ENCODE measurements around the gene PPP1R2.

Gene PPP1R2

DNA sequence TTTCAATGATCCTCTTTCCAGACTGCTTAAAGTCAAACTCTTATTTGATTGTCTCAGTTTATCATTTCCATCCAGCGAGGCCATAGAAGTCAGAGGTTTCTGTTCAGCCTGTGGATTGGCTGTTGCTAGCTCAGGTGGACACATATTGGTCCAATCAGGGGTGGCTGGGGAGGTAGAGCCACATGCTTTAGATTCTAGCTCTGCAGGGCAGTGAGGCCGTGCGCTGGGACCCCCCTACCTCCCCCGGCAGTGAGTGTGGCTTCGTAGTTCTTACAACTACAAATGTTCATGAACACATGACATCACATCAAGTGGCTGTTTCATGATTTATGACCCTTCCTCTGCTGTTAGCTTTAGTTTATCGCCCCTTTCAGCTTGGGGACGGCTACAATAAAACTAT, 22.6 kb upstream of the PPP1R2 start:
- no peak for DNase-seq (ENCODE audit: low spot score)

DNA sequence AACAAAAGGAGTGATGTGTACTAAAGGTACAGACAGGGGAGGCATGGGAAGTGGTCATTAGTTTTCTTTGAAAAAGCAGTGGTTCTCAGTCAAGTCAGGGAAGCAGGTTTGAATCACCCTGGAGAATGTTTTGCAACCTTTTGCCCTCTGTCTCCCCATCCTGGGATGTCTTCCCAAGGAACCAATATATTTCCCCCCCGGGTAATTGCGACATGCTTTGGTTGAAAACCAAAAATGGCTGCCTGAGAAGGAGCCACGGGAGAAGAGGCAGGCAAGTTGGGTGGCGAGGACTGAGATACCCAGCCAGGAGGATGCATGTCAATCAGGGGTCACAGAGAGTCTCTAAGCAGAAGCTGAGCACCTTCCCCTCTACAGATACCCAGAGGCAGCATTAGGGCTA, 20.2 kb upstream of the PPP1R2 start:
- DNase-seq (ENCODE audit: low spot score), result no peak

DNA sequence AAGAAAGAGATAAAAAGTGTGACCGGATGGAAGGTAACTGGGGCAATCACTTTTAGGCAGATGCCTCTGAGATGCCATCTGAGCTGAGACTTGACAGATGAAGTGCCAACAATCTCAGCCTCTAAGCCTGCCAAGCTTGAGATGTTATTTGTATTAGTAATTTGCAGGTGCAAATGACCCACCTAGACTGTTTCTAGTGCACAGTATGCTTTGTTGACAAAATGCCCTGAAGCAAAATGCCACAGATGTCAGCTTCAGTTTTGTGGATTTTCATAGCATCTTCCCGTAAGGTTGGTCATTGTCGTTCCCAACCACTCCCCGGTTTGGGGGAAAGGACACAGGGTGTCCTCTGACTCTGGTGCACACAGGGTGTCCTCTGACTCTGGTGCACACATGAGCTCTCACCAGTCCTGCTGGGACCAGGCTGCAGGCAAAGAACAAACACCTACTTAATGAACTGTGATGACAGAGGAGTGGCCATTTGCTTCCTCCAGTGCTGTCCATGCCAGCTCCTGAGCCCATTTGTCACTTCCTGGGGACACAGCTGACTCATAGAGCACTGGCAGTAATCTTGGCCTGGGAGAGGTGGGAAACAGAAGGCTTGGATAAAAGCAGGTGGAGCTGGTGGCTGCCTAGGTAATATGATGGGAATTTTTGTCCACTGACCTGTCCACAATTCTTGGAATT, 16.7 kb upstream of the PPP1R2 start:
- no peak for DNase-seq (ENCODE audit: low spot score)

DNA sequence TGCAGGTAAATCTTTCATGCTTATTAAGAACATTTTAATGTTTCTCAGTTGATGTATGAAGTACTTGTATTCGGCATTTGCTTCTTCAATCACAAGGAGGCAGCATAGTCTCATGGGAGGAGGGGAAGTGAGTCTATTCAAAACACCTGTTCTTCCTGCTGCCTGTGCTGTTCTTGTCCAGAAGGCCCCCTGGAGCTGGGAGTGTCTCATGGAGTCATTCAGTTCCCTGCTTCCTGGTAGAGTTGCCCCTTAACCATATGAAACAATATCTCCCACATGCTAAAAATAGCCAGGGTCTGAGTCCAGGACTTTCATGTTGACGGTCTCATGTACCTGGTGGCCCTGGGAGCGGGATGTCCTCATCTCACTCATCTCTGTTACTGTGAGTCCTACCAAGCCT, 15.5 kb upstream of the PPP1R2 start:
- DNase-seq (ENCODE audit: low spot score), result no peak

DNA sequence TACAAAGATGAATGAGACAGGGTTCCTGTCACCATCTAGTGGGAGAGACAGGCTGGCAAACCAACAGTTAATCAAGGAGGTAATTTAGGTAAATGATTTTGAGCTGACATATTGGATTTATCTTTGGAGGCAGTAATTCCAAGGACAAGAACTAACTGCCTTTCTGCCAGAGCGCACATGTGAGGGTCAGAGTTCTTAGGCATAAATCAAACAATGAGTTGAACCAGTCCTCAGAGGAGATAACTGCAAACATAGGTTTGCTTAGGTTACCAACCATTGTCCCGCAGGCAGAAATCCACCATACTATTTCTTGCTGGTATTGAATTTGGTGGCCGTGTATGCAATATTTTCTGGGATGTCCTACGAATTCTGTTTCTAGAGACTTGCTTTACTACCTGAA, 14.2 kb upstream of the PPP1R2 start:
- no peak for DNase-seq (ENCODE audit: low spot score)

DNA sequence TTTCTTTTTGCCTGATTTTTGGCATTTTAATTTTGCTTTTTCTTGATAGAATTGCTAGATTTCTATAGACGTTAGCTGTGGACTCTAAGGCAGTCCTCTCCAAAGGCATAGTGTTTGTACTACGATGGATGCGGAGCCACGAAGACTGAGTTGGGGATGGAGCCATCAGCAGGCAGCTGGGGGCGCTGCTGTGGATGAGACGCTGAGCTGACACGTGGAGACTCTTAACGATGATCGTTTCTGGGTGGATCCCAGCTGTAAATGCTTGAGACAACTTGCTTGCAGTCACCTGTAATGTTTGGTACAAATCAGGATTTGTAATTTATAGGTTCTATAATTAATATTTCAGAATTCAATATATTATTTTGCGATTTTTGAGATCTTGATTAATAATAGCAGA, 13.3 kb upstream of the PPP1R2 start:
- DNase-seq (ENCODE audit: low spot score), result no peak

DNA sequence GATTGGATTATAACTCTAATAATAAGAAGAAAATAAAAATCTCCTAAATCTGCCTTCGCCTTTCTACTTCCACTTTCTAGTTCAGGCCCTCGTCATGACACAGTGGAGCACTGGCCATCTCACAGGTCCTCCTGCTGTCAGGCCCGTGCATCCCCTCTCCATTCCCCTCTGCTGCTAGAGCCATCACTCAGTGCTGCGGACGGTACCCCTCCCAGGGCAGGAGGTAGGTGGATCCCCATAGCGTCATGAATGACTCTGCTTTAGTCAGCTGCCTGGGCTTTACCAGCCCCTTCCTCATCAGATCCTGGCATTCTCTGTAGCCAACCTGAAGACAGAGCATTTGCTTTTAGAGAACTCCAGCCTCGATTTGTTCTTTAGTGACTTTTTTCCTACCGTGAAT, 12.0 kb upstream of the PPP1R2 start:
- no peak for DNase-seq (ENCODE audit: low spot score)

DNA sequence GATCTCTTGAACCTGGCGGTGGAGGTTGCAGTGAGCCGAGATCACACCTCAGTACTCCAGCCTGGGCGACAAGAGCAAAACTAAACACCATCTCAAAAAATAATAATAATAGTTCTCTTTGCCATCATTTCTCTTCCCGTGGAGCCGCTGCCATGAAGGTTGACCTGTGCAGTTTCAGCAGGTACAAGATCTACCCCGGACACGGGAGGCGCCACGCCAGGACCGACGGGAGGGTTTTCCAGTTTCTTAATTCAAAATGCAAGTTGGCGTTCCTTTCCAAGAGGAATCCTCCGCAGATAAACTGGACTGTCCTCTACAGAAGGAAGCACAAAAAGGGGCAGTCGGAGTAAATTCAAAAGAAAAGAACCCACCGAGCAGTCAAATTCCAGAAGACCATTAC, 11.3 kb upstream of the PPP1R2 start:
- no peak for DNase-seq (ENCODE audit: low spot score)

DNA sequence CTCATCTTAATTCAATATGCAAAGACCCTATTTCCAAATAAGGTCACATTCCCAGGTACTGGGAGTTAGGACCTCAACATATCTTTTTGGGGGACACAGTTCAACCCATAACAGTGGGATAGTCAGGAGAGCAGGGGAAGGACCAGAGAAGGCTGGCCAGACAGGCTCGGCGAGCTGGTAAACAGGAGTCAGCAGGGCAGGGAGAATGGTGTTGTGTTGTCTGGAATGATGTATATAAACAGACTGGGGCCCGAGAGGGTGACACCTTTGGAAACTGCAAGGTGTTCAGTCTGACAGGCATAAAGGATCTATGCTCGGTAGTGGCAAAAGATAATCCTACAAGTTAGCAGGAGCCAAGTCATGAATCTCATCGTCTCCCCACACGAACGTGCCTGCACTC, 10.1 kb upstream of the PPP1R2 start:
- DNase-seq (ENCODE audit: low spot score), result no peak

DNA sequence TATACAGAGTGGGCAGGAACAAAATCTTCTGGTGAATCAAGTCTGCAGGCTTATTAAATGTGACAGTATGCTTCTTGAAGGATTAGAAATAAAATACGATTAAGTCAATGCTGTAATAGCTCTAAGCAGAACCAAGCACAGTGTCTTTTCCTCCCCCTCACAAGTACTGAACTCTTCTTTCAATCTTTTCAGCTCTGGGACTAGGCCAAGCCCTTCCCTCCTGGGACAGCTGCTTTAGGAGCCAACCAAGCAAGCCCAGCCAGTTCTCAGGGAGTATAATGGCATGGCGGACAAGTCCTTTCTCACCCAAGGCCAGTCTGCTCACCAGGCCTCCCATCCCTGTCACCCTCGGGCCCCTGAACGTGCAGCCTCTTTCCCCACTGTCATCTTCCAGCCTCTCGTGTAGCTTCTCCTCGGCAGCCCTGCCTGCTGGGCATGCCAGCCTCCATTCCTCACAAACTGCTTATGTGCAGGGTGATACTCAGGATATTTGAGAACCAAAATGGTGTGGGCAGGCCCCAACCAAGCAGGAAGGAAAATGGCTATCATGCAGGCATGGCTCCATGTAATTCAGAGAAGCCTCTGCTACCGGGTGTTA, 8.4 kb upstream of the PPP1R2 start:
- no peak for DNase-seq (ENCODE audit: low spot score)

DNA sequence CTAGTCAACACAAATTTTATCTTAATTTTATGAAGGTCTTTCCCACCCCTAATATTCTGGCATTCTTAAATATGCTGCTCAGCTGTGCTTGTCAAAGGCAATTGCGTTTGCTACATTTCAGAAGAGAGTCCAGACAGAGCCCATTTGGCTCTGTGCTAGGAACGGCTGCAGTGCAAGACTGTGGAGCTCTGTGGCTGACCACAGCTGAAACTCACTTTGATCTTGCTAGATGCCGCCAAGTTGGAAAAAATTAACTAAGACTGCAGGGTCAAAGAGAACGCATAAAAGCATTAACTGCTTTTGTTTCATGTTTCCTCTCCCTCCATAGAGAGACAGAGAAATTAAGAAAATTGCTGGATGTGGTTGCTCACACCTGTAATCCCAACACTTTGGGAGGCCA, 7.6 kb upstream of the PPP1R2 start:
- no peak for DNase-seq (ENCODE audit: low spot score)

DNA sequence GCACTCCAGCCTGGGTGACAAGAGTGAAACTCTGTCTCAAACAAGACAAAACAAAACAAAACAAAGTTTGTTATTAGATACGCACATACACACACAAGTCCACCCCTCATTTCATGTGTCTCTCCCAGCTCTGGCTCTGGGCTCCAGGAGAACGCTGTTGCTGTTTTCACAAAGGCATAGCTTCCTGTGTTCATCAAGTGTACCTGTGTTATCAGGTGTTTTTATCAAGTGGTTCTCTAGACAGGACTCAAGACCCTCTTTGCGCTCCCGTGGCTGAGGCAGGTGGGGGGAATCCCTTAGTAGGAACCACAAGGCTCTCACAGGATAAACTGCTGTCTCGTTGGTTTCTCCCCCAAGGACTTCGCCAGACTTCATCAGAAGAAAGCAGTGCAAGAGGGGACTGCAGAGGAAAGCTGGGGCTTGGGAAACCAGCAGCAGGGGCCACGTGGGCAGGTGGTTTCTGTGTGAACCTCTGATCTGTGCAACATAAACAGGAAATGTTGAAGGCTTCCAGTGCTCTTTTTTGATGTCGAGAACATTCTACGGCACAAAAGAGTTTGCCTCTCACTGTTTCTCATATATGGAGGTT, 6.9 kb upstream of the PPP1R2 start:
- no peak for DNase-seq (ENCODE audit: low spot score)

DNA sequence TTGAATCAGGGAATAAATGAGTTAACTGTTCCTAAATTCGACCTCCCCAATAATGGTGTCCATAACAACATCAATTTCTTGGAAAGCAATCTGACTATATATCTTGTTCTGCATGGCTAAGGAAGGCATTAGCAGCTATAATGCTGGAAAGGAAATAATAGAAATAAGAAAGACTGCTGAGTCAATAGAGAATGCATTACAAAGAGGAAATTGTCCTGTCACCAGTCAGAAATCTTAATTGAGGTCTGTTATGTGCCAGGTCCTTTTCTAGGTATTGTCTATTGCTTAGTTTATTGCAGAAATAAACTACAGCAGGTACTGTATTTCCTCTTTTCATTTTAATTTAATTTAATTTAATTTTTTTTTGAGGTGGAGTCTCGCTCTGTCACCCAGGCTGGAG, 5.9 kb upstream of the PPP1R2 start:
- DNase-seq (ENCODE audit: low spot score), result no peak

DNA sequence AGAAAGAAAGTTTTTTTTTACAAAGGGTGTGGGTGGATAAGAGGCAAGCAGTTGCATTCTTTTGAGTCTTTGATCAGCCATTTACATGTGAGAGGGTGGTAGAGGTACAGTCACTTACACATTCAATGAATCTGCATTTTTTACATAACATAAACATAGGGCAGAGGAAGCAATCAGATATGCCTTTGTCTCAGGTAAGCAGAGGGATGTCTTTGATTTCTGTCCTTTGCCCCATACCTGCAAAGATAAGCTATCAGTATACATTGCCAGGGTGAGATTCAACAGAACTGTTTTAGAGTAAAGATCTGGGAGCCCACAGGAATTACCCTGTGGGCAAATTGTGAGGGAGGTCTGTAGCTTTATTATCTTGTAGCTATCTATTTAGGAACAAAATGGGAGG, 5.4 kb upstream of the PPP1R2 start:
- no peak for DNase-seq (ENCODE audit: low spot score)

DNA sequence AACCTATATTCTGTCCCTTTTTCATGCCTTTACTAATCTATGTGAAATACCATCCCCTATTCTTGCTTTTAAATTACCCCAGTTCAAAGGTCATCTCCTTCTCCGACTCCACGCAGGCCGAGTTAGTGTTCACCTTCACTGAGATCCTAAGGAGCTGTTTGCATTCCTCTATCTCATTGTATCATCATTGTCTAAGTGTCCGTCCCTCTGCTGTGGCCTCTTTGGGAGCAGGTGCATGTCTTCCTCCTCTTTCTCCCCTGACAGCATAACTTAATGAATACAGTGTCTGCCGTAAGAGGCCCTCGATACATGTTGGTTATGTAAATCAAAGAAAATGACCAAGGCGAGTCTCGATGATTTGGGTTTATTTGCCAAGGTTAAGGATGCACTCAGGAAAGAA, 4.9 kb upstream of the PPP1R2 start:
- DNase-seq (ENCODE audit: low spot score), result no peak

DNA sequence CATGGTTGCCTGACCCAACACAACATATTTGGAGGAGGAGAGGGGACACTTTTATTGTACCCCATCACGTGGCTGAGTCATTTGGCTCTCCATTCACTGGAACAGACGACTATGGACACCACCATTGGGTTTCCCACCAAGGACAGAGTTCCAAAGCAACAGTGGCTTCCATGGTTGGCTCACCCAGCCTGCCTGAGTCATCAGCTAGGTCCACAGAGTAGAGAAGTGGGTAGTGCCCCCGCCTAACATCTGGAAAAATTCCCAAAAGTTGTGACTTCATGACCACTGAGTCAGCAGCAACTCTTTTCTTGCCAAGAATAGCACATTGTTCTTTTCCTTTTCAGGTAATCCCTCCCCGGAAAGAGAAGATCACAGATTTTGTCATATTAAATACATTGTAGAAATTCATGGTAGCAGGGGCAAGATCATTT, 3.0 kb upstream of the PPP1R2 start:
- DNase-seq (ENCODE audit: low spot score), result peak; percentile 65

DNA sequence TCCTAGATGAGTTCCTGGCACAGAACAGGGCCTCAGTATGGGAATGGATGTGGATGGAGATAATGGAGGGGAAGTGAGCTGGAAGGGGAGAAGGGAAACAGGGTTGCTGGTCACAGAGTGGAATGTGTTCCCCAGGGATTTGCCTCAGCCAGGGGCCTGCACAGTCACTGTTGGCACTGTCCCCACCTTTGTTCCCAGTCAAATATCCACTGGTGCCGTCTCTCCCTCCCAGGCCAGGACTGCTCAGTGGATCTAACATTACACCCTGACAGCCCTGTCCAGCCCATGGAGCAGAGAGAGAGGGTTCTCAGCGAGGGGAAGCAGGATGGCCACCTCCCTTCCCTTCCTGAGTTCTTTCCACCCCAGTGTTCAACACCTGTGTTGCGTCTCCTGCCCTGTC, 1.5 kb upstream of the PPP1R2 start:
- DNase-seq (ENCODE audit: low spot score), result no peak

DNA sequence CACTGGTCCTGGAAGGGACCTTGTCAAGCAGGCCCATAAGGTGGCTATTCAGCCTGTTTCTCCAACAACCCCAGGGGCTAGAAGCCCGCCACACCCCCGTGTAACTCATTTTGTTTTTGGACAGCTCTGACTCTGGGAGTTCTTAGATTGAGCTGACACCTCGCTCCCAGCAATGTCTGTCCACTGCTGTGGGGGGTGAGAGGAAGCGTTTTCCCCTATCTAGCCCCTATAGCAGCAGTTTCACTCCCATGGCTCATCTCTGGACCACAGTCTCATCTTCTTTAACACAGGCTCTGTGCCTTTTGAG, 1.1 kb upstream of the PPP1R2 start:
- no peak for DNase-seq (ENCODE audit: low spot score)

DNA sequence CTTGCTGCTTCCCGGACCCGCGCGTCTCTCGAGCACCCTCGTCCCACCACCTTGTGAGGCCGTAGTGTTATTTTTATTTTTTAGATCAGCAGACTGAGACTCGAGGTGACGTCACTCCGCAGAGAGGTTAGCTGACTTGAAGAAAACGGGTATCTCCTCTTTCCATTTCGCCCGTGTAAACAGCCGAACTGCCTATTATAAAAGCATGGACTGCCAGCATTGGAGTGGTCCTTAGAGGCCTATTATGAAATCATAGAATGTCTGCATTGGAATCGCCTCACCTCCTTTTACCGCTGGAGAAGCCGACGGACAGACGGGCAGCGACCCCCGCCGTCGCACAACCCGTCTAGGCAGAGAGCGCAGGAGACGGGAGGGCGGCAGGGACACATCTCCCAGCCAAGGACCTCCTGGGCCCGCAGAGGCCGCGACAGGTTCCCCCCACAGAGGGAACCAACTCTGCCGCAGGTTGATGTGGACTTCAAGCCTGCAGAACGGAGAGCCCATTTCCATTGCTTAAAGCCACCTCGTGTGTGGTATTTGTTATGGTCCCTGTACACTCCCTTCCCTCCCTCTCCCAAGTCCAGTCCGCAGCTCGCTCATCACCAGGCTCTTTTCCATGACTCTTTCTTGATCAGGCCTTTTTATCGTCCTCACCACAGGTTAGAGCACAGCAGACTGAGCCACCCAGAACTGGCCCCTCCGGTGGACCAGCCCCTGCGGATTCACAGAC, 540 bp upstream of the PPP1R2 start:
- DNase-seq (ENCODE audit: low spot score), result no peak

DNA sequence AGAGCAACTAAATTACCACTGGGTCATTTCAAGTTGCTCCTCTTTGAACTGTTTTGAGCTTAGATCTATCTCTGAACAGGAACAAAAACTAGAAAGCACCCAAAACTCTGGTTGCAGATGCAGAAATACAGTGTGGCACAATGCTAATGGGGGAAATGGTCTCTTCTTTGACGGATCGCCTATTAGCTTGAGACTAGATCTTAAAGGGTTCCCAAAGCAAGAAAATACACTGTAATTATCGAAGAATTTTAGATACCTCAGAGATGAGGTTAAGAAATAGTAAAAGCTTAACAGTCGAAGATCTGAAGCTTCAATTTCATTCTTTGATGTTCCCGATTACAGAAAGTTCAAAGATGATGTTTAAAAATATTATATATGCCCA, 818 bp downstream of the PPP1R2 start:
- DNase-seq (ENCODE audit: low spot score), result no peak

DNA sequence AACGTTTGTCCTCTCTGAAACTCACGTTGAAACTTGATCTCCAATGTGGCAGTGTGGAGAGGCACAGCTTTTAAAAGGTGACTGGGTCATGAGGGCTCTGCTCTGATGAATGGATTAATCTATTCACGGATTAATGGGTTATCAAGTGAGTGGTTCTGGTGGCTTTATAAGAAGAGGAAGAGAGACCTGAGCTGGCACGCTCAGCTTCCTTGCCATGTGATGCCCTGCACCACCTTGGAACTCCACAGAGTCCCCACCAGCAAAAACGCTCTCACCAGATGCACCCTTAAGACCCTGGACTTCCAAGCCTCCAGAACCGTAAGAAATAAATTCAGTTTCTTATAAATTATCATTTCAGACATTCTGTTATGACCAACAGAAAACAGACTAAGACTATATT, 2.6 kb downstream of the PPP1R2 start:
- DNase-seq (ENCODE audit: low spot score), result no peak

DNA sequence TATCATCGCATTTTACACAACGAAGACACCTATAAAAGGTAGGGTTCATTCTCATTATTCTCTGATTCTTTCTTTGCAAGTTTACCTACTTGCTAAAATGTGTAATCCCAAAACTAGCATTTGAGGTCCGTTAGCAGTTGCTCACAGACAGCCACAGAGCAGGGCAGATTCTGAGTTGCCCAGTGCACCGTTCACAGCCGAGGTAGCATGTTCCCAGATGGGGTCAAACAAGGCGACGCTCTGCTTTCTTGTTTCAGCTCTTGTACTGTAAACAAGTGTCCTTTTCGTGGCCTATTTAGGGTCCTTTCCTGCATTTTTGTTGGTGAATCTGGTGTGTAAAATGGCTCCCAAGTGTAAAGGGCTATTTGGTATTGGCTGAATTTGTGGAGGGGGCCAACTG, 3.1 kb downstream of the PPP1R2 start:
- DNase-seq (ENCODE audit: low spot score), result no peak

DNA sequence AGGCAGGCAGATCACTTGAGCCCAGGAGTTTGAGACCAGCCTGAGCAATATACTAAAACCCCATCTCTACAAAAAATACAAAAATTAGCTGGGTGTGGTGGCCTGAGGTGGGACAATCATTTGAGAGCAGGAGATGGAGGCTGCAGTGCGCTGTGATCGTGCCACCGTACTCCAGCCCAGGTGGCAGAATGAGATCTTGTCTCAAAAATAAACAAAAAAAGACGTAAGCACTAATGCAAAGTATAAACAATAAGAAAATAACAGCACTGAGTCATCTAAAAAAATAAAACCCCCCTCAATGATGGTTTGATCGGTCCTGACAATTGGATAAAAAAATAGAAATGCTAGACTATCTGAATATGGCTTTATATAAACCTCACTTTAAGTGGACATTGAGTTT, 3.6 kb downstream of the PPP1R2 start:
- DNase-seq (ENCODE audit: low spot score), result no peak

DNA sequence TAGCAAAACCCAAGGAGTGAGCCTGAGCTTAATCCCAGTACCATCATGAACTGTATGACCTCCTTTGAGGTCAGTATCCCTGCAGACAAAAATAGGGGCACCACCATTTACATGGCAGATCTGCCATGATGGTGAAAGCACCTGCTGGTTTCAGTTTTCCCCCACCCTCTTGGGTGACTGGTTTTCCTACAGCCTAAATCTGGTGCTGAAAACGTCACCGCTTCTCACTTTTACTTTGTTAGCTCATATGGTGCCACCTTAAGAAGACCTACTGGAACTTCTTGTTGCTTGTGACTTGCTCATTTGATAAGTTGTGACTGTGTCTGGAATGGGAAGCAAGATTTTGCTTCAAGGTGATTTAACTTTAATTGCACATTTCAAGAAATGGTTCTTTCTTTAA, 5.1 kb downstream of the PPP1R2 start:
- DNase-seq (ENCODE audit: low spot score), result no peak

All from AG08396 (cell line).